Measurements from ENCODE around the gene SWSAP1. TPM values are rescaled to one million over a fixed set of nuclear protein-coding genes. Genes with fewer than 3 reads are reported as not detected.
"Not testable (repeated sequence)": the region's sequence is repeated elsewhere in the genome, so short reads cannot be mapped to it uniquely, and the experiment has no call there.

SWSAP1 gene
- total RNA-seq, 4 donors from 2014 or later: 0.76 to 3.2 (median 1.9) TPM; not detected in 1

DNA sequence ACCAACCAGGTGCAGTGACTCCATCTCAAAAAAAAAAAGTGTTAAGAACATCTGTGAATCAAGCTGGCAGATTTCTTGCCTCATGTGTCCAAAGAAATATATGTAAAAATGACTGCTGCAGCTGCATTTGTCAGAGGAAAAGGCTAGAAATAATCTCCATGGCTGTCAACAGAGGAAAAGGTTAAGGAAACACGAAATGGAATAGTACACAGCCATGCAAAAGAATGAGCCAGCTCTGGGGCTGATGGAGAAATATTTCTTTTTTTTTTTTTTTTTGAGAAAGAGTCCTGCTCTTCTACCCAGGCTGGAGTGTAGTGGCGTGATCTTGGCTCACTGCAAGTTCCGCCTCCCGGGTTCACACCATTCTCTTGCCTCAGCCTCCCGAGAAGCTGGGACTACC, 41.6 kb upstream of the SWSAP1 start:
- H3K36me3 ChIP-seq: peaks cover 0 to 39% (median 0%) of the 10 kb centered on the region in 3 donors
- no peak for DNase-seq

DNA sequence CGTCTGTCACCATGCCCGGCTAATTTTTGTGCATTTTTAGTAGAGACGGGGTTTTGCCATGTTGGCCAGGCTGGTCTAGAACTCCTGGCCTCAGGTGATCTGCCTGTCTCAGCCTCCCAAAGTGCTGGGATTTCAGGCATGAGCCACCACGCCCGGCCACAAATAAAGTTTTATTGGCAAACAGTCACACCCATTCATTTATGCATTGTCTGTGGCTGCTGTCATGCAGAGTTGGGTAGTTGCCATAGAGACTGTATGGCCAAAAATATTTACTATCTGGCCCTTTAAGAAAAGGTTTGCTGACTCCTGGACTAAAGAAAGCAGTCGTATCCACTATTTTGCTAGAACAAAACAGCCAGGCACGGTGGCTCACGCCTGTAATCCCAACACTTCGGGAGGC, 40.6 kb upstream of the SWSAP1 start:
- not testable (repeated sequence) for H3K9me3 ChIP-seq, H3K27ac ChIP-seq, DNase-seq, H3K27me3 ChIP-seq, H3K4me3 ChIP-seq
- peaks cover 0 to 10% (median under 1%) of the 10 kb centered on the region in 4 donors for H3K4me1 ChIP-seq
- H3K36me3 ChIP-seq: peaks cover 0 to 39% (median 0%) of the 10 kb centered on the region in 3 donors

More for the DNA sequence above, 41.6 kb upstream of the SWSAP1 start:
- H3K4me3 ChIP-seq: no peak overlapping the region
- H3K9me3 ChIP-seq: no peaks in the 10 kb centered on the region
- TF ChIP-seq, protein P1, sequence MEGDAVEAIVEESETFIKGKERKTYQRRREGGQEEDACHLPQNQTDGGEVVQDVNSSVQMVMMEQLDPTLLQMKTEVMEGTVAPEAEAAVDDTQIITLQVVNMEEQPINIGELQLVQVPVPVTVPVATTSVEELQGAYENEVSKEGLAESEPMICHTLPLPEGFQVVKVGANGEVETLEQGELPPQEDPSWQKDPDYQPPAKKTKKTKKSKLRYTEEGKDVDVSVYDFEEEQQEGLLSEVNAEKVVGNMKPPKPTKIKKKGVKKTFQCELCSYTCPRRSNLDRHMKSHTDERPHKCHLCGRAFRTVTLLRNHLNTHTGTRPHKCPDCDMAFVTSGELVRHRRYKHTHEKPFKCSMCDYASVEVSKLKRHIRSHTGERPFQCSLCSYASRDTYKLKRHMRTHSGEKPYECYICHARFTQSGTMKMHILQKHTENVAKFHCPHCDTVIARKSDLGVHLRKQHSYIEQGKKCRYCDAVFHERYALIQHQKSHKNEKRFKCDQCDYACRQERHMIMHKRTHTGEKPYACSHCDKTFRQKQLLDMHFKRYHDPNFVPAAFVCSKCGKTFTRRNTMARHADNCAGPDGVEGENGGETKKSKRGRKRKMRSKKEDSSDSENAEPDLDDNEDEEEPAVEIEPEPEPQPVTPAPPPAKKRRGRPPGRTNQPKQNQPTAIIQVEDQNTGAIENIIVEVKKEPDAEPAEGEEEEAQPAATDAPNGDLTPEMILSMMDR (IDR thresholded peaks at IDR 0.05): no peak
- no peak for TF ChIP-seq POLR2A (IDR thresholded peaks at IDR 0.05)
- H3K27ac ChIP-seq: no peak overlapping the region
- peaks cover 0 to under 1% (median 0%) of the 10 kb centered on the region in 4 donors for H3K4me1 ChIP-seq
- H3K27me3 ChIP-seq: no peaks in the 10 kb centered on the region

DNA sequence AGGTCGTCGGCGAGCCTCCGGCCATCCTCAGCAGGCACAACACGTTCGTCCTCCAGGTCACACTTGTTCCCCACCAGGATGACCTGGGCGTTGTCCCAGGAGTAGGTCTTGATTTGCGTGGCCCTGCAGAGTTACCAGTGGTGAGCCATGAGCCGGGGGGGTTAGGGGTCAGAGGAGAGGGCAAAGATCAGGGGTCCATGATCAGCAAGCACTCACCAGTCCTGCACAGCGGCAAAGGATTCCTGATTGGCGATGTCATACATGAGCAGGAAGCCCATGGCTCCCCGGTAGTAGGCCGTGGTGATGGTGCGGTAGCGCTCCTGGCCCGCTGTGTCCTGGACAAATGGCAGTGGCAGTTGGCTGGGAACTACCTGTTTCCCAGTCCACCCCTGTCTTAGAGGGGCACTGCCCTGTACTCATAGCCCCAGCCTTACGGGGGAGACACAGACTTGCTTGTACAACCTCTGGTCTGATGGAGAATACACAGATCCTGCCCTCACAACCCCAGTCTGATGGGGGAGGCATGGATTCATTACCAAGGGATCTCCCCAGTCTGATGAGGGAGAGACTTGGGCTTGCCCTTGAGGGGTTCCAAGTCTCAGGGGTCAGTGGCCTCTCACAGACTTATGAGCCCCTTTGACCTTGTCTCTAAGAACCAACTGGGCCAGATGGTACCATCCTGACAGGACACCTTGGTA, 38.9 kb upstream of the SWSAP1 start:
- H3K4me3 ChIP-seq: no peak overlapping the region
- no peak for TF ChIP-seq POLR2A (IDR thresholded peaks at IDR 0.05)
- TF ChIP-seq, protein P1 (IDR thresholded peaks at IDR 0.05): no peak
- H3K9me3 ChIP-seq: no peaks in the 10 kb centered on the region
- DNase-seq: no peak
- H3K27me3 ChIP-seq: no peaks in the 10 kb centered on the region
- H3K27ac ChIP-seq: no peak overlapping the region
- H3K36me3 ChIP-seq: peaks cover 0 to 39% (median 0%) of the 10 kb centered on the region in 3 donors
- peaks cover 0 to 21% (median 9%) of the 10 kb centered on the region in 4 donors for H3K4me1 ChIP-seq

DNA sequence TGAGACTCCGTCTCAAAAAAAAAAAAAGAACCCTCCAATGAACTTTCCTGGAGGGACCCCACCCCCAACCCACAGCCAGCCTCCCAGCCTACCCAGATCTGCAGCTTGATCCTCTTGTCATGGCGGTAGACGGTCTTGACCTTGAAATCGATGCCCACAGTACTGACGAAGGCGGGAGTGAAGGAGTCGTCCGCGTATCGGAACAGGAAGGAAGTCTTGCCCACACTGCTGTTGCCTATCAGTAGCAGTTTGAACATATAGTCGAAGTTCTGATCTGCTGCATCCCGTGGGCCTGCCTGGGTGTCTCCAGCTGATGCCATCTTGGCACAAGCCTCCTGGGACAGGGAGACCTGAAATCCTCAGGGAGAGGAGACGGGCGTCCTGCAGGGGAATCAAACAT, 37.4 kb upstream of the SWSAP1 start:
- H3K27me3 ChIP-seq: no peaks in the 10 kb centered on the region
- H3K9me3 ChIP-seq: no peaks in the 10 kb centered on the region
- TF ChIP-seq, protein P1 (IDR thresholded peaks at IDR 0.05): no peak
- TF ChIP-seq POLR2A (IDR thresholded peaks at IDR 0.05): no peak
- H3K4me3 ChIP-seq: no peak overlapping the region
- H3K36me3 ChIP-seq: peaks cover 0 to 39% (median 0%) of the 10 kb centered on the region in 3 donors
- no peak overlapping the region for H3K27ac ChIP-seq
- peaks cover 0 to 21% (median 9%) of the 10 kb centered on the region in 4 donors for H3K4me1 ChIP-seq
- DNase-seq: no peak

DNA sequence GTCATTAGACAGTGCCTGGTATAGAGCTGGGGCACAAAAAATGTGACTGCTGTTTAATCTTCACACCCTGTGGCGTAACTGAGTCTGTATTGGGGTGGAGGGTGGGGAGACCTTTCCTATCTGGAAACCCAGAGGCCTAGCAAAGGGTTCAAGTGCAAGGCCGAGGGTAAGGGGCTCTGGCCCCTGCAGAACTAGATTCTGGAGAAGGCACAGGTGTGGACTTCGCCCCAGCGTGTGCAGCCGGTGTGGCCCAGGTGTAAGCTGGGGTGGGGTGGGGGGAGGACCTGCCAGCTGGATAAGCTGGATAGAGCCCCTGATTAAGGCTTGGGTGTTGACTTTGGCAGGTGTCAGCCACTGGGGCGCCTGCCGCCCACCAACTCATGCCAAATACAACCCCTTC, 36.3 kb upstream of the SWSAP1 start:
- peak overlapping the region in 2 of 4 donors; percentile 76 to 79 for H3K27ac ChIP-seq
- no peaks in the 10 kb centered on the region for H3K27me3 ChIP-seq
- H3K4me1 ChIP-seq: peaks cover 0 to 21% (median 9%) of the 10 kb centered on the region in 4 donors
- H3K36me3 ChIP-seq: peaks cover 0 to 33% (median 0%) of the 10 kb centered on the region in 3 donors
- peak overlapping the region in 2 of 4 donors; percentile 68 to 74 for H3K4me3 ChIP-seq
- H3K9me3 ChIP-seq: no peaks in the 10 kb centered on the region
- DNase-seq: no peak
- TF ChIP-seq, protein P1 (IDR thresholded peaks at IDR 0.05): no peak
- no peak for TF ChIP-seq POLR2A (IDR thresholded peaks at IDR 0.05)

DNA sequence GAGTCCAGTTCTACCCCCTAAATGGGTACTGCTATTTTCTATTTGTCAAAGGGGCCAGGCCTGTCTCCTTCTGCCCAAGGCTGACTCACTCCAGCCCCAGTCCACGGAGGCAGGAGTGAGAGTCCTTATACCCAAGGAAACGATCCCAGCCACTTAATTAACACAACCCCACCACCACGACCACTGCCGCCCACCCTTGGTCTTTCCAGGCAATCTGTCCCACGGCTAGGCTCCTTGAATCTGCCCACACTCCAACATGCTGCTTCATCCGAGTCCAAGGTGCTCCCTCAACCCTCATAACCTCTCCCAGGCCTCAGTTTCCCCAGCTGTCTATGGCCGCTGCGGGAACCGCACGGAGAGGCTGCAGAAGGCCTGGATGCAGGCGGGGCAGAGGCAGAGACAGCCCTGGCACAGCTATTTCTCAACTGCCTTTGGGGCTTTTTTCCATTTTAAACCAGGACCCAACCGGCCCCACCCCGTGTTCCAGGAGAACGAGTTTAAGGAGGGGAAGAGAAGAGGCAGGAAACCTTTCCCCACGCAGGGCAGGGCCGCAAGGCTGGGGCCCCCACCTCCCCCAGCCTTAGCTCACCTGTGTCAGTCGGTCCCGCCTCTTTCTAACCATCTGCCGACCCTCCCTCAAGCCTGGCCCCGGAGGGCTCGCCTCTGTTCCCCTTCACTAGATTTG, 35.8 kb upstream of the SWSAP1 start:
- Histone ChIP-seq H3K27ac (peak overlapping the region; percentile 55 to 79 (median 78)), H3K4me1 (peaks cover 0 to 26% (median 9%) of the 10 kb centered on the region in 4 donors), H3K27me3 (no peaks in the 10 kb centered on the region), H3K4me3 (peak overlapping the region; percentile 61 to 74 (median 66)), H3K36me3 (peaks cover 0 to 27% (median 0%) of the 10 kb centered on the region in 3 donors), H3K9me3 (no peaks in the 10 kb centered on the region)
- TF ChIP-seq, protein P1 (IDR thresholded peaks at IDR 0.05): no peak
- no peak for TF ChIP-seq POLR2A (IDR thresholded peaks at IDR 0.05)
- DNase-seq: no peak

Data from Peyer's patch (tissue), 4 donors.